ENCODE data around the gene CHAD. TPM values are rescaled to one million over a fixed set of nuclear protein-coding genes. Genes with fewer than 3 reads are reported as not detected.

Gene CHAD
- total and polyA plus RNA-seq, 2 of the 13 experiments (the other 11 are each of a cell fraction or from before 2014, with no cell fraction given) = 1.4 TPM; not detected in 1

DNA sequence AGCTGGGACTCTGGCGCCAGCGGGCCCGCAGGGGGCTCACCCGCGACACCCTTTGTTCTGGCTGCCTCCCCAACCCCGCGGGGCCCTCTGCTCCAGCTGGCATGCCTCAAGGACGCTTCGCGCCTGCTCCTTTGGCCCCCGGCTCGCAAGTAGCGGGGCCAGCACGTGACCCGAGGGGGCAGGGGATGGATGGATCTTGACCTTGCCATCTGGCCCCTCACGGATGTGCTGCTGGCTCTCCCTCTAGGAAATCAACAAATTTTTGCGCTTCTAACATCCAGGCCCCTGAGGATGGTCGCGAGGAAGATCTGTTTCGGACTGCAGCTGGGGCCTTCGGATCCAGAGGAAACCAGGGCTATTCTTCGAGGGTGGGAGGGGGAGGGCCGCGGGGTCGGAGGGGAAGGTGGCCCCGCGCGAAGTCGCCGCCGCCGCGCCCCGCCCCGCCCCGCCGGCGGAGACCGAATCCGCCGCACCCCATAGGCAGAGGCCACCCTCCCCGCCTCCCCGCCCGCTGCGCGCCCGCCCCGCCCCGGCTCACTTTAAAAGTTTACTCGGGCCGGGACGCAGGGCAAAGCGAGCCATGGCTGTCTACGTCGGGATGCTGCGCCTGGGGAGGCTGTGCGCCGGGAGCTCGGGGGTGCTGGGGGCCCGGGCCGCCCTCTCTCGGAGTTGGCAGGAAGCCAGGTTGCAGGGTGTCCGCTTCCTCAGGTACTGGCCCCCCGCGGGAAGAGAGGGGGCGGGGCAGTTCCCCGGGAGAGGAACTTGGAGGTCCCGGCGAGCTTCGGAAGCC is 42.8 kb downstream of the CHAD start, which contains the start of gene ACSF2 (continued):
- TF ChIP-seq KLF11 (CRISPR knock-in tag; IDR thresholded peaks at IDR 0.05) = 0 out of 2 replicates have a peak, but pooled peaks have one; percentile 67
- no peak for TF ChIP-seq ZNF589 (CRISPR knock-in tag; conservative IDR thresholded peaks at IDR 0.05)
- TF ChIP-seq ZNF124 (CRISPR knock-in tag; IDR thresholded peaks at IDR 0.05) = no peak; the same call in none of the 2 replicates
- no peak for TF ChIP-seq GLMP (CRISPR knock-in tag; IDR thresholded peaks at IDR 0.05; ENCODE audit: borderline replicate concordance)
- TF ChIP-seq PPARG (CRISPR knock-in tag; conservative IDR thresholded peaks at IDR 0.05) = 0 out of 2 replicates have a peak, but pooled peaks have one; percentile 39
- no peak for TF ChIP-seq FOXJ3 (CRISPR knock-in tag; IDR thresholded peaks at IDR 0.05; ENCODE audit: borderline replicate concordance)
- no peak for TF ChIP-seq RFXANK (CRISPR knock-in tag; IDR thresholded peaks at IDR 0.05)
- TF ChIP-seq ATF1 (CRISPR knock-in tag; IDR thresholded peaks at IDR 0.05) = no peak
- TF ChIP-seq NFIB (CRISPR knock-in tag; IDR thresholded peaks at IDR 0.05; ENCODE audit: borderline replicate concordance) = no peak
- no peak for TF ChIP-seq ELF4 (CRISPR knock-in tag; IDR thresholded peaks at IDR 0.05; ENCODE audit: borderline replicate concordance)
- no peak for TF ChIP-seq SRY (CRISPR knock-in tag; IDR thresholded peaks at IDR 0.05)
- no peak for TF ChIP-seq RNF219 (CRISPR knock-in tag; IDR thresholded peaks at IDR 0.05)
- TF ChIP-seq ISL2 (CRISPR knock-in tag; IDR thresholded peaks at IDR 0.05) = no peak
- no peak for TF ChIP-seq ZNF460 (CRISPR knock-in tag; IDR thresholded peaks at IDR 0.05; ENCODE audit: borderline replicate concordance)
- TF ChIP-seq, protein P1, sequence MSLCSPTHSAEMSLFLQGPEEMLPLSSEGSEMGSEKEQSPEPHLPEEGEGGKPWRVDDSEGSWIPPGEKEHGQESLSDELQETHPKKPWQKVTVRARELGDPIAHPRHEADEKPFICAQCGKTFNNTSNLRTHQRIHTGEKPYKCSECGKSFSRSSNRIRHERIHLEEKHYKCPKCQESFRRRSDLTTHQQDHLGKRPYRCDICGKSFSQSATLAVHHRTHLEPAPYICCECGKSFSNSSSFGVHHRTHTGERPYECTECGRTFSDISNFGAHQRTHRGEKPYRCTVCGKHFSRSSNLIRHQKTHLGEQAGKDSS (CRISPR knock-in tag; IDR thresholded peaks at IDR 0.05; ENCODE audit: borderline replicate concordance, low read depth) = no peak; the same call in 1 of the 2 replicates
- no peak for TF ChIP-seq ZNF615 (CRISPR knock-in tag; IDR thresholded peaks at IDR 0.05; ENCODE audit: borderline replicate concordance)
- no peak for TF ChIP-seq ZSCAN31 (CRISPR knock-in tag; IDR thresholded peaks at IDR 0.05; ENCODE audit: low read depth)
- no peak for TF ChIP-seq ZNF24 (IDR thresholded peaks at IDR 0.05)
- no peak; the same call in 1 of the 2 replicates for TF ChIP-seq ZNF441 (CRISPR knock-in tag; IDR thresholded peaks at IDR 0.05; ENCODE audit: borderline replicate concordance)
- TF ChIP-seq SMAD1 (CRISPR knock-in tag; IDR thresholded peaks at IDR 0.05; ENCODE audit: borderline replicate concordance, low read depth) = no peak
- TF ChIP-seq TCF12 (IDR thresholded peaks at IDR 0.05) = no peak
- TF ChIP-seq TCF12 (CRISPR knock-in tag; IDR thresholded peaks at IDR 0.05) = no peak
- no peak for TF ChIP-seq CEBPG (CRISPR knock-in tag; IDR thresholded peaks at IDR 0.05)
- no peak for TF ChIP-seq NONO (IDR thresholded peaks at IDR 0.05)
- TF ChIP-seq NONO (CRISPR knock-in tag; conservative IDR thresholded peaks at IDR 0.05) = no peak; the same call in 1 of the 2 replicates
- TF ChIP-seq MIER2 (CRISPR knock-in tag; IDR thresholded peaks at IDR 0.05) = no peak
- TF ChIP-seq, protein P2, sequence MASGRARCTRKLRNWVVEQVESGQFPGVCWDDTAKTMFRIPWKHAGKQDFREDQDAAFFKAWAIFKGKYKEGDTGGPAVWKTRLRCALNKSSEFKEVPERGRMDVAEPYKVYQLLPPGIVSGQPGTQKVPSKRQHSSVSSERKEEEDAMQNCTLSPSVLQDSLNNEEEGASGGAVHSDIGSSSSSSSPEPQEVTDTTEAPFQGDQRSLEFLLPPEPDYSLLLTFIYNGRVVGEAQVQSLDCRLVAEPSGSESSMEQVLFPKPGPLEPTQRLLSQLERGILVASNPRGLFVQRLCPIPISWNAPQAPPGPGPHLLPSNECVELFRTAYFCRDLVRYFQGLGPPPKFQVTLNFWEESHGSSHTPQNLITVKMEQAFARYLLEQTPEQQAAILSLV (CRISPR knock-in tag; IDR thresholded peaks at IDR 0.05; ENCODE audit: borderline replicate concordance) = no peak; the same call in 1 of the 2 replicates
- no peak for TF ChIP-seq NBN (conservative IDR thresholded peaks at IDR 0.05)
